Esophagus squamous epithelium (tissue), 4 donors: Measurements from ENCODE around the gene PODXL.

Experiments
- POLR2A ChIP-seq, 4 donors: fragments of 450-650 bp; IDR thresholded peaks; one replicate each; pipeline ENCODE4 v1.6.1; 2017; ENCODE audit warnings: antibody characterized with exemption in 4 of 4, mild to moderate bottlenecking in 4 of 4, moderate library complexity in 3 of 4
- TF ChIP-seq, protein P1 (sequence below), 6 experiments: fragments of 450-650 bp in 4 of 6; fragments of 200-600 bp in 2 of 6; sonication (generic) in 2 of 6; IDR thresholded peaks; one replicate each; pipeline ENCODE4 v1.5.1; 2016 to 2019; ENCODE audit warnings: antibody characterized with exemption in 6 of 6, mild to moderate bottlenecking in 4 of 6, moderate library complexity in 4 of 6

GRCh38 chr7:131574741-131575140, 18.3 kb upstream of the PODXL start:
- no peak for TF ChIP-seq POLR2A (IDR thresholded peaks at IDR 0.05)
- TF ChIP-seq, protein P1, sequence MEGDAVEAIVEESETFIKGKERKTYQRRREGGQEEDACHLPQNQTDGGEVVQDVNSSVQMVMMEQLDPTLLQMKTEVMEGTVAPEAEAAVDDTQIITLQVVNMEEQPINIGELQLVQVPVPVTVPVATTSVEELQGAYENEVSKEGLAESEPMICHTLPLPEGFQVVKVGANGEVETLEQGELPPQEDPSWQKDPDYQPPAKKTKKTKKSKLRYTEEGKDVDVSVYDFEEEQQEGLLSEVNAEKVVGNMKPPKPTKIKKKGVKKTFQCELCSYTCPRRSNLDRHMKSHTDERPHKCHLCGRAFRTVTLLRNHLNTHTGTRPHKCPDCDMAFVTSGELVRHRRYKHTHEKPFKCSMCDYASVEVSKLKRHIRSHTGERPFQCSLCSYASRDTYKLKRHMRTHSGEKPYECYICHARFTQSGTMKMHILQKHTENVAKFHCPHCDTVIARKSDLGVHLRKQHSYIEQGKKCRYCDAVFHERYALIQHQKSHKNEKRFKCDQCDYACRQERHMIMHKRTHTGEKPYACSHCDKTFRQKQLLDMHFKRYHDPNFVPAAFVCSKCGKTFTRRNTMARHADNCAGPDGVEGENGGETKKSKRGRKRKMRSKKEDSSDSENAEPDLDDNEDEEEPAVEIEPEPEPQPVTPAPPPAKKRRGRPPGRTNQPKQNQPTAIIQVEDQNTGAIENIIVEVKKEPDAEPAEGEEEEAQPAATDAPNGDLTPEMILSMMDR (IDR thresholded peaks at IDR 0.05): no peak
